ENCODE data around the gene IFRD1. TPM values are rescaled to one million over a fixed set of nuclear protein-coding genes. Genes with fewer than 3 reads are reported as not detected.

IFRD1 gene
- total RNA-seq, 1 experiment from 2014 or later = 73.4 TPM

DNA sequence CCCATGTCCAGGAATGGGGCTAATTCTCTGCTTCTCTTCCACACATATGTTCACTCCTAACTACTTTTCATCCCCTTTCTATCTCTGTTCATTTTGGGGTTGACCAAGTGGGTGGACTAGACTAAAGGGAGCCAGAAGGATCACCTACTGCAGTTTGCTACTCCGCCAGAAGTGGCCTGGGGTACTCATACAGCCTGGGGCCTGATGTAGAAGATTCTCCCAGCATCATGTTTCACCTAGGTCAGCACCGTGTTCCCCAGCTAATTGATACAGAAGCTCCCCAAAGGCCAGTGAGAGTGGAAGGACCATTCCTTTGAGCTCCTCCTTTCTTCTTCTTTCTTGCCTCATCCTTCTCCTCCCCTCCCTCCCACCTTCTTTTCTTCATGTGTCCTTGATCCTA is 19.6 kb upstream of the IFRD1 start:
- POLR2A ChIA-PET (ENCODE audit: unreplicated experiment) = no interaction called here
- H3K4me1 ChIP-seq (ENCODE audit: insufficient read depth, low read length) = peaks cover 14% of the 10 kb centered on the region
- H3K9me3 ChIP-seq (ENCODE audit: low read length) = no peaks in the 10 kb centered on the region
- H3K36me3 ChIP-seq (ENCODE audit: low read depth, low read length) = no peaks in the 10 kb centered on the region
- H2AFZ ChIP-seq (ENCODE audit: low read length) = no peak overlapping the region
- intact Hi-C loops (cut with micrococcal nuclease) = no loop called here
- ATAC-seq = no peak
- H3F3A ChIP-seq (ENCODE audit: low read length, unreplicated experiment) = no peaks in the 10 kb centered on the region
- no peak overlapping the region for H3K4me2 ChIP-seq (ENCODE audit: low read length)
- H4K20me1 ChIP-seq (ENCODE audit: low read length) = no peaks in the 10 kb centered on the region
- no peaks in the 10 kb centered on the region for H3K27me3 ChIP-seq (ENCODE audit: low read length)
- H3K9ac ChIP-seq (ENCODE audit: low read length) = no peak overlapping the region
- no peak for DNase-seq
- BruUV-seq (replicated peaks) = no TSS peak
- H3K27ac ChIP-seq (ENCODE audit: low read length) = no peak overlapping the region
- no peak overlapping the region for H3K4me3 ChIP-seq (ENCODE audit: low read length)
- TF ChIP-seq, protein P1, sequence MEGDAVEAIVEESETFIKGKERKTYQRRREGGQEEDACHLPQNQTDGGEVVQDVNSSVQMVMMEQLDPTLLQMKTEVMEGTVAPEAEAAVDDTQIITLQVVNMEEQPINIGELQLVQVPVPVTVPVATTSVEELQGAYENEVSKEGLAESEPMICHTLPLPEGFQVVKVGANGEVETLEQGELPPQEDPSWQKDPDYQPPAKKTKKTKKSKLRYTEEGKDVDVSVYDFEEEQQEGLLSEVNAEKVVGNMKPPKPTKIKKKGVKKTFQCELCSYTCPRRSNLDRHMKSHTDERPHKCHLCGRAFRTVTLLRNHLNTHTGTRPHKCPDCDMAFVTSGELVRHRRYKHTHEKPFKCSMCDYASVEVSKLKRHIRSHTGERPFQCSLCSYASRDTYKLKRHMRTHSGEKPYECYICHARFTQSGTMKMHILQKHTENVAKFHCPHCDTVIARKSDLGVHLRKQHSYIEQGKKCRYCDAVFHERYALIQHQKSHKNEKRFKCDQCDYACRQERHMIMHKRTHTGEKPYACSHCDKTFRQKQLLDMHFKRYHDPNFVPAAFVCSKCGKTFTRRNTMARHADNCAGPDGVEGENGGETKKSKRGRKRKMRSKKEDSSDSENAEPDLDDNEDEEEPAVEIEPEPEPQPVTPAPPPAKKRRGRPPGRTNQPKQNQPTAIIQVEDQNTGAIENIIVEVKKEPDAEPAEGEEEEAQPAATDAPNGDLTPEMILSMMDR (conservative IDR thresholded peaks at IDR 0.05; ENCODE audit: low read depth, low read length) = no peak
- no peak for TF ChIP-seq EZH2phosphoT487 (IDR thresholded peaks at IDR 0.05; ENCODE audit: borderline replicate concordance, low read length)
- no peak for TF ChIP-seq EZH2 (IDR thresholded peaks at IDR 0.05; ENCODE audit: low read length, unreplicated experiment)
- CTCF ChIA-PET = no interaction called here
- no peaks in the 10 kb centered on the region for H3K9me2 ChIP-seq (replicated peaks; ENCODE audit: low read length)
- H3K79me2 ChIP-seq (ENCODE audit: low read length) = no peaks in the 10 kb centered on the region

DNA sequence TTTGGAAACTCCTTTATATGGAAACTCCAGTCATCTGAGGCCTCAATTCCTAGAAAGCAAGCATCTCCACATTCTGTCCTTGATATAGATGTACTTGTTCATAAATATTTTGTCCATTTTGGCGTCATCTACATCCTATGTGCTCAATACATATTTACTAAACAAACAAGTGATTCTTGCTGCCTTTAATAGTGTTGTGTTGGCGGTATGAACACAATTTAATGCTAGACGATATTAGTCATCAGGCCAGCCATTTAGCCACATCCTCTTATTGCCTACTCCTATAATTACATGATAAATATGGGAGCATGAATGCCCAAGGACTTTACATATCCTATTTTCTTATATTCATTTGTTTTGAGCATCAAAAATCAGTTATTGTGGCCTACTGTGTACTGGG is 18.5 kb upstream of the IFRD1 start:
- TF ChIP-seq EZH2phosphoT487 (IDR thresholded peaks at IDR 0.05; ENCODE audit: borderline replicate concordance, low read length) (no peak), EZH2 (IDR thresholded peaks at IDR 0.05; ENCODE audit: low read length, unreplicated experiment) (no peak)
- TF ChIP-seq, protein P1 (conservative IDR thresholded peaks at IDR 0.05; ENCODE audit: low read depth, low read length) = no peak
- intact Hi-C loops (cut with micrococcal nuclease) = no loop called here

DNA sequence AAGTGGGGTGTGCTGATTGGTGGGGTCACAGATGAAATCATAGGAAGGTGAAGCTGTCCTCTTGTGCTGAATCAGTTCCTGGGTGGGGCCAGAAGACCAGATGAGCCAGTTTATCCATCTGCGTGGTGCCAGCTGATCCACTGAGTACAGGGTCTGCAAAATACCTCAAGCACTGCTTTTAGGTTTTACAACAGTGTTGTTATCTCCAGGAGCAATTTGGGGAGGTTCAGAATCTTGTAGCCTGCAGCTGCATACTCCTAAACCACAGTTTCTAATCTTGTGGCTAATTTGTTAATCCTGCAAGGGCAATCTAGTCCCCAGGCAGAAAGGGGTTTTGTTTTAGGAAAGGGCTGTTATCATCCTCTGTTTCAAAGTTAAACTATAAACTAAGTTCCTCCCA is 17.0 kb upstream of the IFRD1 start:
- TF ChIP-seq EZH2phosphoT487 (IDR thresholded peaks at IDR 0.05; ENCODE audit: borderline replicate concordance, low read length) (no peak), EZH2 (IDR thresholded peaks at IDR 0.05; ENCODE audit: low read length, unreplicated experiment) (no peak)
- TF ChIP-seq, protein P1 (conservative IDR thresholded peaks at IDR 0.05; ENCODE audit: low read depth, low read length) = no peak
- H3K79me2 ChIP-seq (ENCODE audit: low read length) = no peaks in the 10 kb centered on the region
- no peaks in the 10 kb centered on the region for H3K9me2 ChIP-seq (replicated peaks; ENCODE audit: low read length)
- H3K4me3 ChIP-seq (ENCODE audit: low read length) = no peak overlapping the region
- H3F3A ChIP-seq (ENCODE audit: low read length, unreplicated experiment) = no peaks in the 10 kb centered on the region
- BruUV-seq (replicated peaks) = no TSS peak
- H3K27me3 ChIP-seq (ENCODE audit: low read length) = no peaks in the 10 kb centered on the region
- intact Hi-C loops (cut with micrococcal nuclease) = no loop called here
- H3K9ac ChIP-seq (ENCODE audit: low read length) = no peak overlapping the region
- H3K9me3 ChIP-seq (ENCODE audit: low read length) = no peaks in the 10 kb centered on the region
- ATAC-seq (no peak), DNase-seq (peak; percentile 31)
- no peak overlapping the region for H2AFZ ChIP-seq (ENCODE audit: low read length)
- no peak overlapping the region for H3K4me2 ChIP-seq (ENCODE audit: low read length)
- CTCF ChIA-PET = no interaction called here
- POLR2A ChIA-PET (ENCODE audit: unreplicated experiment) = no interaction called here
- H3K36me3 ChIP-seq (ENCODE audit: low read depth, low read length) = no peaks in the 10 kb centered on the region
- peaks cover 29% of the 10 kb centered on the region for H3K4me1 ChIP-seq (ENCODE audit: insufficient read depth, low read length)
- no peak overlapping the region for H3K27ac ChIP-seq (ENCODE audit: low read length)
- no peaks in the 10 kb centered on the region for H4K20me1 ChIP-seq (ENCODE audit: low read length)

More for the DNA sequence above, 18.5 kb upstream of the IFRD1 start:
- Histone ChIP-seq H4K20me1 (ENCODE audit: low read length) (no peaks in the 10 kb centered on the region), H3K36me3 (ENCODE audit: low read depth, low read length) (no peaks in the 10 kb centered on the region), H3K9me2 (replicated peaks; ENCODE audit: low read length) (no peaks in the 10 kb centered on the region), H3K27me3 (ENCODE audit: low read length) (no peaks in the 10 kb centered on the region), H3K9me3 (ENCODE audit: low read length) (no peaks in the 10 kb centered on the region), H3K4me1 (ENCODE audit: insufficient read depth, low read length) (peaks cover 22% of the 10 kb centered on the region), H3K4me2 (ENCODE audit: low read length) (peak overlapping the region; percentile 3; the same call in 1 of the 2 replicates), H3K27ac (ENCODE audit: low read length) (no peak overlapping the region), H3F3A (ENCODE audit: low read length, unreplicated experiment) (no peaks in the 10 kb centered on the region), H2AFZ (ENCODE audit: low read length) (no peak overlapping the region), H3K9ac (ENCODE audit: low read length) (no peak overlapping the region), H3K4me3 (ENCODE audit: low read length) (no peak overlapping the region), H3K79me2 (ENCODE audit: low read length) (no peaks in the 10 kb centered on the region)
- peak; percentile 72 for DNase-seq
- no TSS peak for BruUV-seq (replicated peaks)
- ChIA-PET CTCF (no interaction called here), POLR2A (ENCODE audit: unreplicated experiment) (no interaction called here)
- peak; percentile 93 for ATAC-seq

Data from PC-3 (cell line).